NK-92 treated with Interleukin-12 subunit alpha and Interleukin-12 subunit beta, amount 100 ng/mL, for 24 hours (cell line): ENCODE results near the gene CAT.

Experiments used
- DNase-seq: peaks from one replicate; lab custom pipeline; 2025; lab: John Stamatoyannopoulos, UW

CAT gene

GRCh38 chr11:34425360-34425759 is 13.4 kb upstream of the CAT start:
- DNase-seq, result no peak

DNA sequence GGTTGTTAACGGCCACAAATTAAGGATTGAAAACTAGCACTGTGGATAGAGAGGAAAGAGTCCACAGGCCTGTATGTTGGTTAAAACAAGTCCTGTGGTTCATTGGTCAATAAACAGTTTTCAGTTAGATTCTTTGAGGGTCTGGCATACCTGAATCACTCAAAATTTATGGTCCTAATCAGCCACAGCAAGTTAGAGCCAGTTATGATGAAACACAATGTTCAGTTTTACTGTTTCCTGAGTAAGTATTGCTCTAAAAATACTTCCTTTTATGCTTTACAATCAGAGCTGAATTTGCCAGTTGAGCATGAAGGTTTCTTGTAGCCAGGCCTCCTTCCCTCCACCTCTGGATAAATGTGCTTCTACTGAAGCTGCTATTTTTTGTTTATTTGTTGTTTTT is 12.9 kb upstream of the CAT start:
- no peak for DNase-seq

DNA sequence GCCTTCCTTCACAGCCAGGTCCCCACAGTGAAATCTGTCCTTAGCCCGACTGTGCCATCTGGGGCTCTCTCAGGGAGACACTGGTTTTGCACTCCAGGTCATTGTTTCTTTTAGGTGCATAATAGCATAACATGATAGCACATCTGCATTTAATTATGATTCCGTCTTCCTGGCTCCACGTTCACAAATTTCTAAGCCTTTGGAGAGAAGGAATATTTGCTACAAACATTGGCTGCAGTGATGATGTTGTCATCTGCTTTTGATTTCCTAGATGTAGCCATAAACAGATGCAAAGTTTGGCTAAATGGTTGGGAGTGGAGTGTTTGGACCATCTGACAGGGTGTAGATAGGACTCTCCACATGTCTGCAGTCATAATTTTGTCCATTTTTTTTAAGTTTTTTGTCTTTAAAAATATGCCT is 12.0 kb upstream of the CAT start:
- DNase-seq, result no peak

GRCh38 chr11:34427186-34427805 is 11.4 kb upstream of the CAT start:
- DNase-seq, result no peak

DNA sequence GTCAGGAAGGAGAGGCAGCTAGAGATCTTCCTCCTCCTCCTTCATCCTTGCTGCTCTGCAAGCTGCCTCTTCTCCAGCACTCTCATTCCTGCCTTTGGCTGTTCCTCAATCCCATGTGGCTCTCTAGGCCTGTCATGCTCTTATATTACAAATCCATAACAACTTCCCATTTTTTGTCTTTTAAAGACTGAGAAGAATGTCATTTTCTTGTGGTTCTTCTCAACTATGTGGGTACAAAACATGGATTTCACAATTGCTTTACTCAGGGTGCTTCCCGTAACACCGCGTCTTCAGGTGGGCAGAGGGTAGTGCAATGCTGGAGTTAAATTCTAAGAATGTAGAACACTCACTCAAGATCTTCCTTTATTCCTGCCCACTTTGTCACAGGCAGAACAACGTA is 6.8 kb upstream of the CAT start:
- DNase-seq, result no peak

DNA sequence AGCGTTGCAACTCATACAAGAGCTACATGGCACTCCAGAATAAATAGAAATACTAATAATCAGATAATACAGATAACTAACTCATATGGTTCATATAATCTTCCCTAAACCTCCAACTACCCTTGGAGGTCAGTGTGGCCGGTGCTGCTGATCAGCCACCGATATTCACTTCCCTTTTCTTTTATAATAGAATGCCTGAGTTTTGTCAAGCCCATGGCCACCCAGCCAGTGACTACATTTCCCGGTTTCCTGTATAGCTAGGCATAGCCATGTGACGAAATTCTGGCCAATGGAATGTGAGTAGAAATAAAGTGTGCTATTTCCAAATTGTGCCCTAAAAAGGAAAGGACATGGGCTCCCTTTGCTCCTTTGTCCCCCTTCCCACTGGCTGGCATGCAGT is 5.9 kb upstream of the CAT start:
- no peak for DNase-seq

- no peak for DNase-seq
Observed at GRCh38 chr11:34433899-34434298, 4.8 kb upstream of the CAT start.

DNA sequence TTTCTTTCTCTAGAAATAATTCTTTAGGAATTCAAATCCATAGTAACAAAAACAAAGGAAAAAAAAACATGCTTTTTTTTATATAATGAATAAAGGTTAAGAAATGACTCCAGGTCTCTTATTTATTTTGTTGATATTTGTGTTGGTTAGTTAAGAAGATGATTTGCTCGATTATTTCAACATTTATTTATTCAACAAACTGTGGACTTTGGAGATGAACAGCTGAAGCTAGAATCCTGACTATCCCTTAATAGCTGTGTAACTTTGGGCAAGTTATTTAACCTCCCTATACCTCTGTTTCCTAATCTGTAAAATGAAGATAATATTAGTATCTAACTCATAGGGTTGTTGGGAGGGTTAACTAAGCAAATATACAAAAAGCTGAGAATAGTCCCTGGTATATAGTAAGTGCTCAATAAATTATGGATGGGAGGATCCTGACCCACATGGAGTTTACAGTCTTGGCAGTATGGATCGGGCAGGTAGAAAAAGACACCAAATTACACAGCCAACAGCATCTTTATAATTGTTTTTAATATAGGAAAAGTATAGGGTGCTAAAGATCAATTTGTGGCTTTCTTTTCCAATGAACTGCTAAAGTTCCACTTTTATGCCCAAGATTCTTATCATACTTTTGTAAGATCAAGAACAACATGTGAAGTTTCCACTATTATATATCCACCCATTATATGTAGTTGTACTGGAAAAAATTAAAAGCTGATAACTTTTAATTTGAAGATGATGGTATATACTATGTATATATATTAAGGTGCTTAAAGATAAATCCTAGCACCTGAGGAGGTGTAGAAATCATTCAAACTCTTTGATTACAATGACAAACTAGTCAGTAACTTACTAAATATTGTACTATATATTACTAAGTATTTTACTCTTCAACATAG is 1.3 kb upstream of the CAT start:
- no peak for DNase-seq

DNA sequence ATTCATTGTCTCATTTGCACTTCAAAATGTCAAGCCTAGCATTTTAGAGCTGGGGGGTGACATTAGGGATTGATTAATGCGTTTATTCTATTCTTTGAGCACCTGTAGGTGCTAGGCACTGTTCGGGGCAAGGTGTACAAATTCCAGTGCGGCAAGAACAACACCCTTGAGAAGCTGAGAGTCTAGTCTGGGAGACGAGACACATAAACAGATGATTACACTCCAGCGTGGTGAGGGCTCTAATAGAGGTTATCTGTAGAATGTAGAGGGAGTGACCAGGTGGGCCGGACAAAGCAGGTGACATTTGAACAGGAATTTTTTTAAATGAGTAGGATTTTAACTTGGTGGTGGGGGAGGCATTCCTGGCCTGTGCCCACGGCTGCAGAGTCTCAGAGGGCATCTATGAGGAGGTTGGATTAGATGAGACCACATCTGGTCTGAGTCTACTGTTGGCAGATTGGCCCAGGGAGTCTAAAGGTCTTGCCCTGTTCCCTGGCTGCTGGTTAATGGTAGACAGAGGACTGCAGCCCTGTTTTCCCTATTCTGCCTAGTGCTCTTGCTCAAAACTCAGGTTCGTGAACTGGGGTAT is 970 bp downstream of the CAT start:
- DNase-seq, result no peak

DNA sequence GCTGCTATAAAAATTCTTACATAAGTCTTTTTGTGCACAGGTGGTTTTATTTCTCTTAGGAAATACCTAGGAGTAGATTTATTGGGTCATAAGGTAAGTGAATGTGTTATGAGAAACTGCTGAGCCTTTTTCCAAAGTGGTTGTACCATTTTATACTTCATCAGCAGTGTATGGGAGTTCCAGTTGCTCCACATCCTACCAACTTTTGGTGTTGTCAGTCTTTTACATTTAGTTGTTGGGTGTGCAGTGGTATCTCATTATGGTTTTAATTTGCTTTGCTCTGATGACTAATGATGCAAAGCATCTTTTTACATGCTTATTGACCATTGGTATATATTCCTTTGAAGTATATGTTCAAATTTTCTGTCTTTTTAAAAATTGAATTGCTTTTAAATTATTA is 3.1 kb downstream of the CAT start:
- no peak for DNase-seq

GRCh38 chr11:34443136-34443535 is 4.4 kb downstream of the CAT start:
- no peak for DNase-seq

DNA sequence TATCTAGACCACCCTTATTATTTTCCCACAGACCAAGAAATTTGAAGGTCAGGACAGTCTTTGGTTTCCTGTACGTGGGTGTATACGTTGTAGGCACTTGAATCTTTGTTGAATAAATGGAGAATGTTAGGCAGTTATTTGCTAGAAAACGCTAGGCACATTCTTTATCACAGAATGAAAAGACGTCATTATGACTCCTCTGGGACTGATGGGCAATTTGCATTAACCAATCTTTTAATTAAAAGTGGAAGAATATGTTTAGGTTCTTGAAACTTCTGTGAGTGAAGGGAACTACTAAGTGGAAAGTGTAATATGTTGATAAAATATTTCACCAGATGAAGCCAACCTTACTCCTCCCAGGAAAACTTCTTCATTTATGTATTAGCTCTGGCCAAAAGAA is 5.7 kb downstream of the CAT start:
- no peak for DNase-seq

DNA sequence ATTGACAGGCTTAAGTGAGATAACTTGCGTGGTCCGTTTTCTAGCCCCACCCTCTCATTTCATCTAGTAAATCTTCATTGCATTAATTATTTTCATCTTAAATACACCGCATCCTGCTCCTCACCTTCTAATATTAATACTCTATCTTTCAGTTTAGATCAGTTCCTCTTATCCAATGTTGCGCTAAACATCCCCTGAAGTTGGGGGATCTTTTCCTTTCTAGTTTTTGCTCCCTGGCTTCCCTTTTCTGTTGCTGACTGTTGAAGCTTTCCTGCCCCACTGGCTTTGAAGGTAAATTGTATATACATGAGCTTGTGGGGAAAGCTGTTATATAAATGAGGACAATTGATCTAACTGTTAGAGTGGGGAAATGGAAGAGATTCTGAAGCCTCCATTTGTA is 7.2 kb downstream of the CAT start:
- no peak for DNase-seq

DNA sequence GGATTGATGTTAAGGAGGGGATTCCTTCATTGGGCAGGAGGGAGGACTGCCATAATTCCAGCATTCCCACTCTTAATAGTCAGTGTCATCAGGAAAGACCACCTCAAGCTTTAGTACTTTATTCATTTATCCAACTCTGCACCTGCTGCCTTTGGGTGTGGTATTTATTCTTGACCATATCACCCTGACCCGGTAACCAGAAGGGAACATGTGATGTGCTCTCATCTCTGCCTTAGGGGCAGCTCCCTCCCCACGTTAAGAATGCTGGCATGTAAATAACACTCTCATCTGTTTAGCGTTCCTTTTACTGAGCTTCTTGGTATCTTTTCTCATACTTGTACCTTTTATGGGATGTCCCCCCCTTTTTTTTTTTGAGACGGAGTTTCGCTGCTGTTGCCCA is 7.7 kb downstream of the CAT start:
- no peak for DNase-seq

GRCh38 chr11:34447044-34447443 is 8.3 kb downstream of the CAT start:
- DNase-seq, result no peak

DNA sequence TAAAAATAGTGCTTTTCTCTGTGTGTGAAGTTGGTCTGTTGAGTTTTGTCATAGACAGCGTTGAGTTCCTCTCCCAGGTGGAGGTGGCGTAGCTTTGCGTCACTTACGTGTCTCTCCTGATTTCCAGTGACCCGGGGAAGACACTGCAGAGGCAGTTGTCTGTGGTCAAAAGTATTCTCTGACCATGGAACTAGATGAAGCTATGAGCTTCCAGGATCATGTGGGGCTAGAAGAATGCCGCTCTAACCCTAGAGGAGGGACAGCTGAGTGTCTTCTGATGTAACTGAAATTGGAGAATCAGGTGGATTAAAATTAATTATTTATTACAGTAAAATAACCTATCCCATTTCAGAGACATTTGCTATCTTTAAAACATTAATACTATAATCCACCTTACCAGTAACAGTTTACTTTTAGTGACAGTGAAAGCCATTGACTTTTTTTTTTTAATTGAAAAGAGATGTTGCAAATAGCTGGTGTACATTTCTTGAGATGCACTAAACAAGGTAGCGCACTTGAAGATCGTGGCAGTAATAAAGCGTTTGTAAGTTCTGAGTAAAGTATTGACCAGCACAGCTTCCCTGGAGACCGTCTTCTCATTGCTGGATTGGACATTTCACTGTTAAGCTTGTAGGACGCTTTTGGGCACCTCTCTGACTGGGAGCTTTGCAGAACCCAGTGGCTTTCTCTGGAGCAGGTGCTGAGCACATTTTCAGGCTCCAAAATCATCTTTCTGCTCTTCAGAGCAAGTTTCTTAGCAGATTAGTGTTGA is 9.7 kb downstream of the CAT start:
- DNase-seq, result no peak

- no peak for DNase-seq
Observed at GRCh38 chr11:34449013-34449412, 10.3 kb downstream of the CAT start.

DNA sequence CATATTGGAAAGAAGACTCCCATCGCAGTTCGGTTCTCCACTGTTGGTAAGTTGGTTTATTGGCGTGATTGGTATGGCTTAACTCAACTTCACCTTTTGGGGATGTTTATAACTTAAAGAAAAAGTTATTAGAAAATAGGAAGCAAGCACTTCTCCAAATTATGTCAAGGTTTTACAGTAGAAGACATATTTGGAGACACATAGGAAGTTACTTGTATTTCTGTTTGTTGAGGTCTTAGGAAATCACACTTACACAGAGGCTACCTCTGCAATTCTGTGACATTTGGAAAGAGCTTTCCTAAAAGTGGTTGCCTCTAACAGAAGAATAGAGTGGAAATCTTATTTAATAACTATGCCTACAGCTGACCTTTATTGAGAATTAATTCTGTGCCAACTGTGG is 12.3 kb downstream of the CAT start:
- DNase-seq, result no peak

- no peak for DNase-seq
Observed at GRCh38 chr11:34454308-34455032, 15.7 kb downstream of the CAT start.

DNA sequence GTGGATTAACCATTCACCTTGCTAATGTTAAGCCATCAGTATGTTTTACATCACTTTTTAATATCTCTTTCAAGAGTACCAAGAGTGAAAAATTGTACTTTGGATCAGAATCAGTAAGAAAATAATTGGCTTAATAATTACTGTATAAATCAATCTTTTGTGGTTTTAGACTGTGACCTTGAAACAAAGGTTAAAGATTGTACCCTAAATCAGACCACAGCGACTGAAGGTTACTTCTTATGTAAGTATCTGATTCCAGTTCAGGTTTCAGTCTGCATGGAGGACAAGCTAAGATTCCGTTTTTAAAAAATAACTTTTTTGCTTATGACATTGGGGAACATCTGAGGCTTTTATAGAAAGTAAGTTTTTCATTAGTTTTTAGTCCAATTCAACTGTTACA is 18.9 kb downstream of the CAT start:
- no peak for DNase-seq

GRCh38 chr11:34458525-34458924 is 19.8 kb downstream of the CAT start:
- DNase-seq, result no peak
